HG03460 (cell line): ENCODE results near the gene TBC1D4.
"Not testable (repeated sequence)": the region's sequence is repeated elsewhere in the genome, so short reads cannot be mapped to it uniquely, and the experiment has no call there.

Experiments used
- ATAC-seq: cut with Tn5 transposase; IDR thresholded peaks from one replicate; pipeline ENCODE4 v1.9.1; 2021; ENCODE audit not compliant: unreplicated experiment

The TBC1D4 gene

GRCh38 chr13:75299913-75300862 lies 181.8 kb downstream of the TBC1D4 start:
- peak; percentile 58 for ATAC-seq

GRCh38 chr13:75299246-75299645 lies 182.7 kb downstream of the TBC1D4 start:
- no peak for ATAC-seq

- no peak for ATAC-seq
These were observed 185.3 kb downstream of the TBC1D4 start for GRCh38 chr13:75296641-75297040.

- no peak for ATAC-seq
These were observed 186.8 kb downstream of the TBC1D4 start for GRCh38 chr13:75295201-75295600.

GRCh38 chr13:75294110-75294509 lies 187.9 kb downstream of the TBC1D4 start:
- ATAC-seq, result no peak

- no peak for ATAC-seq
These were observed 196.7 kb downstream of the TBC1D4 start for GRCh38 chr13:75285310-75285709.

GRCh38 chr13:75279834-75280369 lies 202.1 kb downstream of the TBC1D4 start:
- no peak for ATAC-seq

- ATAC-seq, result not testable (repeated sequence)
These were observed 208.3 kb downstream of the TBC1D4 start for GRCh38 chr13:75273695-75274094.

- ATAC-seq, result no peak
These were observed 210.1 kb downstream of the TBC1D4 start for GRCh38 chr13:75271846-75272245.

GRCh38 chr13:75268481-75268880 lies 213.5 kb downstream of the TBC1D4 start:
- ATAC-seq, result not testable (repeated sequence)

GRCh38 chr13:75264611-75265010 lies 217.4 kb downstream of the TBC1D4 start:
- ATAC-seq, result no peak

- no peak for ATAC-seq
These were observed 218.1 kb downstream of the TBC1D4 start for GRCh38 chr13:75263741-75264407.

GRCh38 chr13:75258159-75258782 lies 223.7 kb downstream of the TBC1D4 start:
- peak; percentile 63 for ATAC-seq

- ATAC-seq, result no peak
These were observed 225.0 kb downstream of the TBC1D4 start for GRCh38 chr13:75256922-75257321.

GRCh38 chr13:75255653-75256052 lies 226.3 kb downstream of the TBC1D4 start:
- no peak for ATAC-seq

GRCh38 chr13:75255147-75255546 lies 226.8 kb downstream of the TBC1D4 start:
- no peak for ATAC-seq

- no peak for ATAC-seq
These were observed 230.8 kb downstream of the TBC1D4 start for GRCh38 chr13:75251188-75251587.

- no peak for ATAC-seq
These were observed 231.3 kb downstream of the TBC1D4 start for GRCh38 chr13:75250526-75251178.

GRCh38 chr13:75245578-75245977 lies 236.4 kb downstream of the TBC1D4 start:
- not testable (repeated sequence) for ATAC-seq

GRCh38 chr13:75240240-75240639 lies 241.7 kb downstream of the TBC1D4 start:
- not testable (repeated sequence) for ATAC-seq

GRCh38 chr13:75236774-75237173 lies 245.2 kb downstream of the TBC1D4 start:
- ATAC-seq, result no peak
